GM12878 (cell line): ENCODE data around the gene MYH10. TPM values are rescaled to one million over a fixed set of nuclear protein-coding genes. Genes with fewer than 3 reads are reported as not detected.

Experiments
- ATAC-seq: fragments of 200-7000 bp; cut with Tn5 transposase; 3 replicates; pipeline ENCODE4 v1.9.1; 2020; ENCODE audit warnings: mild to moderate bottlenecking, moderate library complexity
- BruUV-seq: library from RNA; stranded (reverse); fragments of 400-500 nt; replicated peaks from 2 replicates; lab custom pipeline; 2021; lab: Mats Ljungman, UMichigan
- CTCF ChIA-PET: fragments of 300-600 bp; sonication (Branson Sonifier 250); formaldehyde crosslinking; extraction: SDS; loops from one replicate; lab custom pipeline; 2021; ENCODE audit warnings: inconsistent platforms; lab: Yijun Ruan, JAX
- POLR2A ChIA-PET: fragments of 350-600 bp; formaldehyde crosslinking; extraction: SDS; loops from one replicate; lab custom pipeline; 2021; ENCODE audit warnings: inconsistent platforms; lab: Charles Lee
- RAD21 ChIA-PET: fragments of 300-600 bp; sonication (Branson Sonifier 250); formaldehyde crosslinking; loops from one replicate; lab custom pipeline; 2023; ENCODE audit warnings: antibody characterized with exemption; ENCODE audit not compliant: unreplicated experiment; lab: Charles Lee
- SMC1A ChIA-PET: fragments of 300-600 bp; sonication (Branson Sonifier 250); formaldehyde crosslinking; loops from one replicate; lab custom pipeline; 2023; ENCODE audit not compliant: unreplicated experiment, uncharacterized antibody; lab: Charles Lee
- DNase-seq: peaks from one replicate; pipeline ENCODE4 v3.0.0-alpha.2; 2011; ENCODE audit warnings: low read depth, low spot score
- FAIRE-seq: peaks from 3 replicates; lab custom pipeline; 2011; peaks lifted over from hg19 to GRCh38; lab: Jason Lieb, UNC
- H2AFZ ChIP-seq: 2 replicates; pipeline ENCODE4 v1.6.0; 2011; ENCODE audit warnings: low read depth, low read length, control low read depth; ENCODE audit not compliant: control insufficient read depth
- H3K27ac ChIP-seq: 2 replicates; pipeline ENCODE4 v1.5.1; 2011; ENCODE audit warnings: control low read depth; ENCODE audit not compliant: control insufficient read depth, insufficient read depth
- H3K27me3 ChIP-seq, 2 experiments: replicated peaks in 1 of 2; 2 replicates each; pipeline versions ENCODE4 v1.6.0 to v1.6.1; 2011; ENCODE audit warnings: low read length in 1 of 2; ENCODE audit not compliant: control insufficient read depth in 2 of 2, insufficient read depth in 2 of 2
- H3K36me3 ChIP-seq, 2 experiments: 2 replicates each; pipeline ENCODE4 v1.5.1; 2011; ENCODE audit warnings: low read length in 1 of 2; ENCODE audit not compliant: control insufficient read depth in 2 of 2, insufficient read depth in 2 of 2
- H3K4me1 ChIP-seq: 2 replicates; pipeline ENCODE4 v1.6.1; 2011; ENCODE audit warnings: mild to moderate bottlenecking, low read length, moderate library complexity, mixed read lengths; ENCODE audit not compliant: control insufficient read depth, insufficient read depth
- H3K4me2 ChIP-seq: 2 replicates; pipeline ENCODE4 v1.6.0; 2011; ENCODE audit warnings: control low read depth; ENCODE audit not compliant: control insufficient read depth, insufficient read depth
- H3K4me3 ChIP-seq: fragments of 200-600 bp; sonication (generic); 2 replicates; pipeline ENCODE4 v1.5.1; 2016
- H3K79me2 ChIP-seq: 2 replicates; pipeline ENCODE4 v1.6.0; 2011; ENCODE audit warnings: low read length; ENCODE audit not compliant: control insufficient read depth, insufficient read depth
- H3K9ac ChIP-seq: 2 replicates; pipeline ENCODE4 v1.8.0; 2011; ENCODE audit warnings: low read length, control low read depth, mixed read lengths; ENCODE audit not compliant: control insufficient read depth, insufficient read depth
- H3K9me3 ChIP-seq: replicated peaks from 3 replicates; pipeline ENCODE4 v1.5.1; 2011; ENCODE audit warnings: mild to moderate bottlenecking, low read length; ENCODE audit not compliant: control insufficient read depth, insufficient read depth
- H4K20me1 ChIP-seq: 2 replicates; pipeline ENCODE4 v1.6.0; 2011; ENCODE audit not compliant: control insufficient read depth, insufficient read depth
- BACH1 ChIP-seq: fragments of 450-650 bp; IDR thresholded peaks from 2 replicates; pipeline ENCODE4 v1.6.1; 2017; ENCODE audit warnings: mild to moderate bottlenecking, borderline replicate concordance
- CHD2 ChIP-seq: IDR thresholded peaks from 2 replicates; pipeline ENCODE4 v1.6.1; 2011; ENCODE audit warnings: low read depth, low read length, improper control_type of control experiment, borderline replicate concordance
- EZH2 ChIP-seq: IDR thresholded peaks from 2 replicates; pipeline ENCODE4 v1.6.1; 2012; ENCODE audit warnings: low read depth, mild to moderate bottlenecking, control low read depth, inconsistent platforms, low read length, borderline replicate concordance; ENCODE audit not compliant: control insufficient read depth
- IKZF1 ChIP-seq: fragments of 450-650 bp; conservative IDR thresholded peaks from 2 replicates; pipeline ENCODE4 v1.6.1; 2017; ENCODE audit warnings: antibody characterized with exemption, mild to moderate bottlenecking
- KAT2A ChIP-seq: conservative IDR thresholded peaks from 2 replicates; pipeline ENCODE4 v1.6.1; 2011; ENCODE audit warnings: low read depth, low read length; ENCODE audit not compliant: control insufficient read depth
- MXI1 ChIP-seq: fragments of 150-350 bp; IDR thresholded peaks from 2 replicates; pipeline ENCODE4 v1.6.1; 2011; ENCODE audit warnings: low read depth, mild to moderate bottlenecking, inconsistent platforms, low read length, improper control_type of control experiment
- MYB ChIP-seq: fragments of 150-350 bp; IDR thresholded peaks from 2 replicates; pipeline ENCODE4 v1.6.1; 2014; ENCODE audit warnings: mild to moderate bottlenecking, low read depth, low read length, borderline replicate concordance
- ZNF24 ChIP-seq: fragments of 450-650 bp; IDR thresholded peaks from 2 replicates; pipeline ENCODE4 v1.6.1; 2017; ENCODE audit warnings: antibody characterized with exemption, mild to moderate bottlenecking
- ZZZ3 ChIP-seq: IDR thresholded peaks from 2 replicates; pipeline ENCODE4 v1.6.1; 2011; ENCODE audit warnings: low read depth; ENCODE audit not compliant: control insufficient read depth, insufficient read length
- WGBS: methylation state at CpG from one replicate; pipeline ENCODE4 v1.1.6; 2016; ENCODE audit warnings: low lambda C conversion rate; ENCODE audit not compliant: insufficient replicate concordance, insufficient coverage; ENCODE audit errors: missing lambda C conversion rate; 5-methylcytosine and 5-hydroxymethylcytosine counted together
- in situ Hi-C: fragments of 300-500 bp; cut with MboI; formaldehyde crosslinking; loops from 9 replicates; pipeline ENCODE4 v1.14.3; 2018; ENCODE audit warnings: mixed read lengths
- intact Hi-C: fragments of 100-400 bp; cut with micrococcal nuclease; formaldehyde crosslinking; loops from one replicate; pipeline ENCODE4 v1.14.2; 2022; ENCODE audit not compliant: unreplicated experiment
- polyA plus RNA-seq, 11 experiments: library from polyadenylated mRNA; depleted of rRNA in 4 of 11; unstranded in 6 of 11; stranded (reverse) in 5 of 11; fragments of >200 nt; fragmentation: Nextera tagmentation in 4 of 11; fragmentation: Illumina TruSeq in 1 of 11; extraction: Ambion mirVana in 4 of 11; extraction: Trizol in 1 of 11; gene quantifications; 1 replicate in 1 of 11; 2 replicates in 10 of 11; pipeline versions ENCODE4 v1.2.1 to v1.2.3, GENCODE V29; 2011 to 2016; ENCODE audit warnings: inconsistent platforms in 2 of 11, missing spikeins in 2 of 11, low read depth in 1 of 11
- total RNA-seq, 4 experiments: library from RNA; depleted of rRNA in 3 of 4; stranded (reverse); fragments of >200 nt in 3 of 4; fragmentation: Illumina TruSeq in 1 of 4; extraction: Trizol in 1 of 4; gene quantifications; 2 replicates each; pipeline versions ENCODE4 v1.2.1 to v1.2.3, GENCODE V29; 2013 to 2021

MYH10 gene
- total and polyA plus RNA-seq, 10 of the 15 experiments (the other 5 are each of a cell fraction or from before 2014, with no cell fraction given): 0.33 to 7.1 (median 1.0) TPM

GRCh38 chr17:8647956-8648355 lies 17.4 kb upstream of the MYH10 start:
- POLR2A ChIA-PET: no interaction called here
- CTCF ChIA-PET: no interaction called here
- H3K4me1 ChIP-seq: no peaks in the 10 kb centered on the region
- in situ Hi-C loops (no loop called here), intact Hi-C loops (no loop called here)
- no peak overlapping the region for H3K4me2 ChIP-seq
- no peak for DNase-seq
- no peak overlapping the region for H3K27ac ChIP-seq
- BruUV-seq: no TSS peak
- TF ChIP-seq EZH2 (no peak), MXI1 (no peak), ZZZ3 (no peak), IKZF1 (no peak), BACH1 (no peak), KAT2A (no peak), MYB (no peak), ZNF24 (no peak)
- H3K27me3 ChIP-seq: peaks cover 2 to 3% of the 10 kb centered on the region in 2 experiments; a peak in 2 of 4 replicates
- RAD21 ChIA-PET: no interaction called here
- no peak overlapping the region for H3K4me3 ChIP-seq
- H2AFZ ChIP-seq: no peak overlapping the region
- no peak for FAIRE-seq
- H3K9me3 ChIP-seq: no peaks in the 10 kb centered on the region
- H3K9ac ChIP-seq: no peak overlapping the region
- H4K20me1 ChIP-seq: no peaks in the 10 kb centered on the region
- no peaks in the 10 kb centered on the region for H3K79me2 ChIP-seq
- SMC1A ChIA-PET: interaction anchor here (0.6 to 1.0 kb wide), 2 partner anchors 32 to 854 kb away, joined by 3 to 4 read pairs; no protein-coding TSS in a partner anchor
- no peak for ATAC-seq
- WGBS: 53% methylated on average over 7 of the region's 7 CpGs
- H3K36me3 ChIP-seq: no peaks in the 10 kb centered on the region

DNA sequence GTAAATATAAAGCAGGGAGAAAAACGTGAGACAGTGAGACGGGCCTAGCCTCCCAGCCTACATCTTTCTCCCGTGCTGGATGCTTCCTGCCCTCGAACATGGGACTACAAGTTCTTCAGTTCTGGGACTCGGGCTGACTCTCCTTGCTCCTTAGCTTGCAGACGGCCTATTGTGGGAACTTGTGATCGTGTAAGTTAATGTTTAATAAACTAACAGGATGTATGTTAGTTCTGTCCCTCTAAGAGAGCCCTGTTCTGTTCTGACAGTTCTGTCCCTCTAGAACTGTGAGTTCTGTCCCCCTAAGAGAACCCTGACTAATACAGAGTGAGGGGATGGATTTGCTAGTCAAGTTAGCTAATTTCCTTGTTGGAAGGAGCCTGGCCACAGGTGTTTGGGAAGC lies 16.7 kb upstream of the MYH10 start:
- in situ Hi-C loops: no loop called here
- no peak for TF ChIP-seq MYB
- TF ChIP-seq CHD2: no peak
- Histone ChIP-seq H4K20me1 (no peaks in the 10 kb centered on the region), H3K9me3 (no peaks in the 10 kb centered on the region), H3K4me2 (no peak overlapping the region), H3K79me2 (no peaks in the 10 kb centered on the region), H3K27me3 (peaks cover 2 to 3% of the 10 kb centered on the region in 2 experiments; a peak in 2 of 4 replicates), H3K27ac (no peak overlapping the region), H2AFZ (no peak overlapping the region), H3K4me1 (no peaks in the 10 kb centered on the region), H3K36me3 (no peaks in the 10 kb centered on the region), H3K4me3 (no peak overlapping the region), H3K9ac (no peak overlapping the region)
- no TSS peak for BruUV-seq
- DNase-seq (no peak), FAIRE-seq (no peak), ATAC-seq (no peak)
- intact Hi-C loops: no loop called here
- 10% methylated on average over 7 of the region's 7 CpGs for WGBS
- POLR2A ChIA-PET: no interaction called here
- CTCF ChIA-PET: no interaction called here
- SMC1A ChIA-PET: interaction anchor here (0.6 to 1.0 kb wide), 3 partner anchors 32 to 855 kb away, joined by 3 to 4 read pairs (median 3); no protein-coding TSS in a partner anchor
- RAD21 ChIA-PET: no interaction called here
